Retinal pigment epithelial cell (primary cell): ENCODE results near the gene FAM240A.

Source experiments
- DNase-seq: peaks from one replicate; pipeline ENCODE4 v3.0.0-alpha.2; 2010; ENCODE audit warnings: low read depth
- H3K4me3 ChIP-seq: 2 replicates; pipeline ENCODE4 v1.5.1; 2011; ENCODE audit warnings: mild to moderate bottlenecking, low read length, control low read depth, moderate library complexity
- TF ChIP-seq, protein P1 (sequence below): conservative IDR thresholded peaks from 2 replicates; pipeline ENCODE4 v1.5.1; 2011; ENCODE audit warnings: low read depth, low read length, control low read depth, inconsistent platforms

The FAM240A gene

DNA sequence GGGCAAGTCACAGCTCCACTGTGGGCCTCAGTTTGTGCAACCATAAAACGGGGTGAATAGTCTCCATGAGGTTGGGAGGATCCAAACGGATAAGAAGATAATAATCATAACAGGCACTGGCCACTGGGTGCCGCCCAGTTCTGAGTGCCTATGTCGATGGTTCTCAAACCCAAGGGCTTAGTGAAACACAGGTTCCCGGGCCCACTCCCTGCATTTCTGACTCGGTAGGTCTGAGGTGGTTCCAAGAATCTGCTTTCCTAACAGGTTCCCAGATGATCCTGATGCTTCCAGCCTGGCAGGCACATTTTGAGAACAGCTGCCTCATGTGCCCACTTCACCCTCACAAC, 60.0 kb downstream of the FAM240A start:
- TF ChIP-seq, protein P1, sequence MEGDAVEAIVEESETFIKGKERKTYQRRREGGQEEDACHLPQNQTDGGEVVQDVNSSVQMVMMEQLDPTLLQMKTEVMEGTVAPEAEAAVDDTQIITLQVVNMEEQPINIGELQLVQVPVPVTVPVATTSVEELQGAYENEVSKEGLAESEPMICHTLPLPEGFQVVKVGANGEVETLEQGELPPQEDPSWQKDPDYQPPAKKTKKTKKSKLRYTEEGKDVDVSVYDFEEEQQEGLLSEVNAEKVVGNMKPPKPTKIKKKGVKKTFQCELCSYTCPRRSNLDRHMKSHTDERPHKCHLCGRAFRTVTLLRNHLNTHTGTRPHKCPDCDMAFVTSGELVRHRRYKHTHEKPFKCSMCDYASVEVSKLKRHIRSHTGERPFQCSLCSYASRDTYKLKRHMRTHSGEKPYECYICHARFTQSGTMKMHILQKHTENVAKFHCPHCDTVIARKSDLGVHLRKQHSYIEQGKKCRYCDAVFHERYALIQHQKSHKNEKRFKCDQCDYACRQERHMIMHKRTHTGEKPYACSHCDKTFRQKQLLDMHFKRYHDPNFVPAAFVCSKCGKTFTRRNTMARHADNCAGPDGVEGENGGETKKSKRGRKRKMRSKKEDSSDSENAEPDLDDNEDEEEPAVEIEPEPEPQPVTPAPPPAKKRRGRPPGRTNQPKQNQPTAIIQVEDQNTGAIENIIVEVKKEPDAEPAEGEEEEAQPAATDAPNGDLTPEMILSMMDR = no peak
- H3K4me3 ChIP-seq = no peak overlapping the region
- no peak for DNase-seq

GRCh38 chr3:46673151-46674030, 61.1 kb downstream of the FAM240A start:
- no peak for DNase-seq
- TF ChIP-seq, protein P1 = no peak
- no peak overlapping the region for H3K4me3 ChIP-seq

- no peak for DNase-seq
- TF ChIP-seq, protein P1 = peak; percentile 31
- H3K4me3 ChIP-seq = no peak overlapping the region
These were observed 61.9 kb downstream of the FAM240A start for GRCh38 chr3:46674031-46674845.

GRCh38 chr3:46675426-46675825, 63.1 kb downstream of the FAM240A start:
- TF ChIP-seq, protein P1 = no peak
- no peak overlapping the region for H3K4me3 ChIP-seq
- no peak for DNase-seq
